CD4-positive, alpha-beta T cell (primary cell): Measurements from ENCODE around the gene SNAP29. TPM values are rescaled to one million over a fixed set of nuclear protein-coding genes. Genes with fewer than 3 reads are reported as not detected.
"Not testable (repeated sequence)": the region's sequence is repeated elsewhere in the genome, so short reads cannot be mapped to it uniquely, and the experiment has no call there.

ENCODE experiments used
- ATAC-seq: fragments of 200-7000 bp; cut with Tn5 transposase; one replicate; pipeline ENCODE4 v1.10.0; 2022; ENCODE audit warnings: mild to moderate bottlenecking; ENCODE audit not compliant: poor library complexity
- CTCF ChIA-PET: fragments of 350-600 bp; sonication (Branson Sonifier 250); formaldehyde crosslinking; loops from one replicate; lab custom pipeline; 2021; ENCODE audit warnings: antibody characterized with exemption, inconsistent platforms; lab: Charles Lee
- POLR2A ChIA-PET: fragments of 350-600 bp; sonication (Branson Sonifier 250); formaldehyde crosslinking; loops from one replicate; lab custom pipeline; 2021; ENCODE audit warnings: antibody characterized with exemption, inconsistent platforms; lab: Charles Lee
- DNase-seq, 14 experiments: peaks; one replicate each; pipeline ENCODE4 v3.0.0-alpha.2; 2013 to 2020; ENCODE audit warnings: mixed read lengths in 2 of 14
- H3K27ac ChIP-seq, 2 donors: one replicate each; pipeline versions ENCODE4 v1.5.1 to v1.7.0; 2013; ENCODE audit warnings: low read length in 2 of 2, low read depth in 1 of 2, mild to moderate bottlenecking in 1 of 2
- H3K27me3 ChIP-seq, 2 experiments: 1 replicate in 1 of 2; 2 replicates in 1 of 2; pipeline versions ENCODE4 v1.6.1 to v1.7.0; 2013; ENCODE audit warnings: low read length in 2 of 2, control low read depth in 1 of 2, mild to moderate bottlenecking in 1 of 2, moderate library complexity in 1 of 2; ENCODE audit not compliant: insufficient read depth in 2 of 2, control insufficient read depth in 1 of 2
- H3K36me3 ChIP-seq: one replicate; pipeline ENCODE4 v1.6.1; 2013; ENCODE audit warnings: low read length, control low read depth; ENCODE audit not compliant: insufficient read depth
- H3K4me1 ChIP-seq: one replicate; pipeline ENCODE4 v1.6.1; 2013; ENCODE audit warnings: low read length, control low read depth; ENCODE audit not compliant: insufficient read depth
- H3K4me3 ChIP-seq: one replicate; pipeline ENCODE4 v1.5.1; 2013; ENCODE audit warnings: mild to moderate bottlenecking, low read length, moderate library complexity
- H3K9me3 ChIP-seq, 2 experiments: 1 replicate in 1 of 2; 2 replicates in 1 of 2; pipeline versions ENCODE4 v1.6.1 to v1.7.0; 2013; ENCODE audit warnings: low read length in 2 of 2, mild to moderate bottlenecking in 2 of 2, control low read depth in 1 of 2, moderate library complexity in 1 of 2; ENCODE audit not compliant: control insufficient read depth in 1 of 2, insufficient read depth in 1 of 2
- H3K27ac Mint-ChIP-seq: one replicate; pipeline ENCODE4 v1.8.0; 2020; ENCODE audit warnings: mixed read lengths
- H3K27me3 Mint-ChIP-seq: one replicate; pipeline ENCODE4 v1.8.0; 2021; ENCODE audit warnings: mixed read lengths
- H3K36me3 Mint-ChIP-seq: one replicate; pipeline ENCODE4 v1.8.0; 2021; ENCODE audit warnings: low read depth, mixed read lengths
- H3K4me1 Mint-ChIP-seq: one replicate; pipeline ENCODE4 v1.8.0; 2021; ENCODE audit warnings: low read depth, mixed read lengths
- H3K4me3 Mint-ChIP-seq: one replicate; pipeline ENCODE4 v1.8.0; 2020; ENCODE audit warnings: mild to moderate bottlenecking, mixed read lengths
- H3K9me3 Mint-ChIP-seq: one replicate; pipeline ENCODE4 v1.8.0; 2020; ENCODE audit warnings: mixed read lengths
- CTCF ChIP-seq: fragments of 200-600 bp; IDR thresholded peaks from one replicate; pipeline ENCODE4 v1.8.0; 2022; ENCODE audit warnings: antibody characterized with exemption, mild to moderate bottlenecking
- intact Hi-C, 2 experiments: fragments of 100-400 bp; cut with DNase I in 1 of 2; cut with micrococcal nuclease in 1 of 2; formaldehyde crosslinking; loops; one replicate each; pipeline versions ENCODE4 v1.15.1 to v1.9.0; 2023 to 2025; cut with DNase I, micrococcal nuclease
- total RNA-seq, 174 experiments: library from RNA in 2 of 174; stranded (reverse) in 2 of 174; gene quantifications; one replicate each; pipeline ENCODE4 v1.2.3 and lab custom pipeline; 2021 to 2026

SNAP29 gene
- total RNA-seq, 2 experiments from 2014 or later = 13.7 to 15.1 TPM

- CTCF ChIA-PET = interaction anchor here (1.6 kb wide), 1 partner anchor 9 kb away, joined by 3 read pairs; no protein-coding TSS in a partner anchor
- Mint-ChIP-seq H3K4me1 (no peaks in the 10 kb centered on the region), H3K9me3 (no peaks in the 10 kb centered on the region), H3K4me3 (no peak overlapping the region), H3K36me3 (peaks cover 73% of the 10 kb centered on the region), H3K27me3 (no peaks in the 10 kb centered on the region), H3K27ac (no peak overlapping the region)
- Histone ChIP-seq H3K27me3 (no peaks in the 10 kb centered on the region), H3K4me1 (no peaks in the 10 kb centered on the region), H3K9me3 (no peaks in the 10 kb centered on the region), H3K36me3 (peaks cover 83% of the 10 kb centered on the region), H3K4me3 (no peak overlapping the region), H3K27ac (no peak overlapping the region)
- no peak for DNase-seq
- POLR2A ChIA-PET = no interaction called here
- ATAC-seq = no peak
- no peak for TF ChIP-seq CTCF
- intact Hi-C loops = no loop called here
These were observed 40.3 kb upstream of the SNAP29 start for GRCh38 chr22:20818471-20818870.

DNA sequence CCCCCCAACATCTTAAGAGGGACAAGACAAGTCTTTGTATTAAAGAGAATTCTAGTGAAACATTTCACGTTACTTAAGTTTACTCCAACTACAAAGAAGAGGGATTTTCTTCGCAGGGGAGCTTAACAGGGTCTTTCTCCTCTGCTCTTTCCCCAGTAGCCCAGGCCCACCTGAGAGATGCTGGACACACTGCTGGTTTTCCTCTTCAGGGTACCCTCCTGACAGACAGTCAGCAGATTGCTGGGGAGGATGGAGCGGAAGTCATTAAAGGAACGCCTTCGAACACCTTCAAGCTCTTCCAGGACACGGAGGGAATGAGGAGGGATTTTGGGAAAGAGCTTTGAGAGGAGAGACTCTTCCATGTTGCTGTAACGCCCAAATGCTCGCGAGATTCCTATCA, 39.3 kb upstream of the SNAP29 start:
- Mint-ChIP-seq H3K27ac (no peak overlapping the region), H3K27me3 (no peaks in the 10 kb centered on the region), H3K4me1 (no peaks in the 10 kb centered on the region), H3K9me3 (no peaks in the 10 kb centered on the region), H3K4me3 (no peak overlapping the region), H3K36me3 (peaks cover 75% of the 10 kb centered on the region)
- Histone ChIP-seq H3K4me1 (no peaks in the 10 kb centered on the region), H3K9me3 (no peaks in the 10 kb centered on the region), H3K27me3 (no peaks in the 10 kb centered on the region), H3K4me3 (no peak overlapping the region), H3K27ac (no peak overlapping the region), H3K36me3 (peaks cover 83% of the 10 kb centered on the region)
- ChIA-PET CTCF (no interaction called here), POLR2A (no interaction called here)
- no peak for TF ChIP-seq CTCF
- ATAC-seq (no peak), DNase-seq (no peak)
- intact Hi-C loops = no loop called here

- H3K4me1 ChIP-seq, H3K27ac ChIP-seq, H3K4me3 ChIP-seq, DNase-seq, H3K9me3 ChIP-seq, H3K9me3 Mint-ChIP-seq, POLR2A ChIA-PET, H3K4me1 Mint-ChIP-seq, H3K27me3 Mint-ChIP-seq, H3K27ac Mint-ChIP-seq, ATAC-seq, H3K27me3 ChIP-seq, H3K4me3 Mint-ChIP-seq, intact Hi-C loops: not testable (repeated sequence)
- peaks cover 70% of the 10 kb centered on the region for H3K36me3 ChIP-seq
- peaks cover 80% of the 10 kb centered on the region for H3K36me3 Mint-ChIP-seq
- CTCF ChIA-PET = interaction anchor here (0.6 kb wide), 1 partner anchor 1082 kb away, joined by 4 read pairs; no protein-coding TSS in a partner anchor
These were observed 37.0 kb upstream of the SNAP29 start for GRCh38 chr22:20821717-20822239.

GRCh38 chr22:20822240-20822639, 36.6 kb upstream of the SNAP29 start:
- Mint-ChIP-seq H3K36me3 (peaks cover 80% of the 10 kb centered on the region), H3K27me3 (no peaks in the 10 kb centered on the region), H3K9me3 (no peaks in the 10 kb centered on the region), H3K4me1 (no peaks in the 10 kb centered on the region), H3K4me3 (no peak overlapping the region), H3K27ac (peak overlapping the region; percentile 30)
- no peak overlapping the region for H3K4me3 ChIP-seq
- no peaks in the 10 kb centered on the region for H3K27me3 ChIP-seq
- peaks cover 67% of the 10 kb centered on the region for H3K36me3 ChIP-seq
- DNase-seq (no peak), ATAC-seq (no peak)
- POLR2A ChIA-PET = no interaction called here
- no peaks in the 10 kb centered on the region for H3K4me1 ChIP-seq
- intact Hi-C loops = no loop called here
- TF ChIP-seq CTCF = no peak
- no peaks in the 10 kb centered on the region for H3K9me3 ChIP-seq
- no peak overlapping the region for H3K27ac ChIP-seq
- CTCF ChIA-PET = interaction anchor here (0.6 kb wide), 1 partner anchor 1081 kb away, joined by 4 read pairs; no protein-coding TSS in a partner anchor
